ENCODE results near the gene CIITA.

CIITA gene

DNA sequence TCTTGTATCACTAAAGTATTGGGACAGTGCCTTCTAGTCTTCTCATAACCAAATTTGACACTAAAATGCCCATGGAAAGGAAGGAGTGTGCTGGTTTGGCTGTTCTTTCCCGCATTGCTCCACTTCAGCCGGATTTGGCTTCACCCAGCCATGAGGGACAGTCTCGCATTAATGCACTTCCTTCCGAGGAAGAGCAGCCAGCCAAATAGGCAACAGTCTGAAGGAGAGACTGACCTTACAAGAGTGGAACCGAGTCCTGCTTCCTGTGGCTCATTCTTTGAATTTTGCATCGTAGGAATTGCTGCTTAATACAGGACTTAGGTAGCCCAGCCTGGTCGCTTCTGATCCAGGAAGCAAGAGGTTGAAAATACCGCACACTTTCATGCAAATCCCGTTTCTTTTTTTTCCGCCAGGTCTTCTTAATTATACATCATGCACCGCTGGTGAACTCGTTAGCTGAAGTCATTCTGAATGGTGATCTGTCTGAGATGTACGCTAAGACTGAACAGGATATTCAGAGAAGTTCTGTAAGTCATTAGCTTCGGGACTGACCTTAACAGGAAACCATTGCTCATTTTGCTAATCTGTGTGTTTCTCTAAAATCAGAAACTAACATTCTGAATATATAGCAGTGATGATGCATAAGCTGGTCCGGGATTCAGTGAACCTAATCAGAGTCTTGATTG, 105.6 kb downstream of the CIITA start:
- no peak for DNase-seq

DNA sequence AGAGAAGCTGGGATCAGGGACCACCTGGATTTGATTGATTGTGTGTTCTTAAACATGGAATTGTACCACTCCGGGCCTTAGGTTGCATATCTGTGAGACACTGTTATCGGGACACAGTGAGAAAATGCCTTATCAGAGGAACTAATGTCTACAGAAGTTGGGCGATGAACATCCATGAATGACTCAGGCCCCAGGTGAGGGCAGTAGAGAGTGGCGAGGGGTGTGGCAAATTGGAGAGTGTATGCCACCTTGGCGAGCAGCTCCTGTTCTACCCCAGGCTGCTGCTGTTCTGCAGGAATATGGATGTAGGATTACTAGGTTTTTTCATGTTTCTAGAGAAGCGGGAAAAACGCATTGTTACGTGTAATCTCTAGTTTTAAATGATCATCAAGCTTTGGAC, 106.2 kb downstream of the CIITA start:
- DNase-seq: no peak

DNA sequence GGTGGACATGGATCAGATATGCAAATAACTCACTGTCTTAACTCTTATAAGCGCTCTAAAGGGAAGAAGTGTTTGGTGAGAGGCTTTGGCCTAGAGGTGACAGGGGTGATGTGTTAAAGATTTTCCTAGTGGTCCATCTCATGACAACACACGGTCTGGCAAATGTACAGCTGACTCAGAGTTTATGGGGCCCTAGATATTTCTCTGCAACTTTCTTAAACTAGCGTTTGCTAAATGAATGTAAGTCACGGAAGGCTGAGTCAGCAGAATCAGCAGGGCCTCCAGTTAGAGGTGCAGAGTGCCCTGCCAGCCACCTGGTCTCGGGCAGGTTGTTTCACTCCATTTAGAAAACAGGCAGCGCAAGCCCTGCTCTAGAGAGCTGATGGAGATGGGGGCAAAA, 107.5 kb downstream of the CIITA start:
- no peak for DNase-seq

Data from activated CD4-positive, alpha-beta T cell treated with anti-CD3 and anti-CD28 coated beads for 1 hour (primary cell).